DOHH2 (cell line): Measurements from ENCODE around the gene PPRC1.

Experiments
- H3F3A ChIP-seq: fragments of 200-600 bp; sonication (generic), shearing (Covaris generic); 2 replicates; pipeline ENCODE4 v1.6.0; 2016; ENCODE audit warnings: antibody characterized with exemption, mild to moderate bottlenecking; ENCODE audit not compliant: control insufficient read depth, insufficient read depth
- H3K27ac ChIP-seq: fragments of 200-600 bp; sonication (generic); 2 replicates; pipeline ENCODE4 v1.5.1; 2014; ENCODE audit warnings: low read depth, mild to moderate bottlenecking, low read length, moderate library complexity
- H3K27me3 ChIP-seq: fragments of 200-600 bp; sonication (generic); 2 replicates; pipeline ENCODE4 v1.6.1; 2014; ENCODE audit warnings: mild to moderate bottlenecking, low read length, mixed read lengths; ENCODE audit not compliant: control insufficient read depth
- H3K36me3 ChIP-seq: fragments of 200-600 bp; sonication (generic); 2 replicates; pipeline ENCODE4 v1.6.1; 2014; ENCODE audit warnings: mild to moderate bottlenecking, low read length, moderate library complexity, mixed read lengths; ENCODE audit not compliant: control insufficient read depth
- H3K4me1 ChIP-seq: fragments of 200-600 bp; sonication (generic); 2 replicates; pipeline ENCODE4 v1.6.1; 2014; ENCODE audit warnings: mild to moderate bottlenecking, low read length, mixed read lengths; ENCODE audit not compliant: control insufficient read depth
- H3K4me2 ChIP-seq: fragments of 200-600 bp; sonication (generic); 2 replicates; pipeline ENCODE4 v1.6.0; 2014; ENCODE audit warnings: mild to moderate bottlenecking, low read length, moderate library complexity
- H3K4me3 ChIP-seq: fragments of 200-600 bp; sonication (generic); 2 replicates; pipeline ENCODE4 v1.5.1; 2014; ENCODE audit warnings: mild to moderate bottlenecking, low read length, mixed read lengths
- H3K79me2 ChIP-seq: fragments of 200-600 bp; sonication (generic); 2 replicates; pipeline ENCODE4 v1.6.1; 2014; ENCODE audit warnings: mild to moderate bottlenecking, low read length, mixed read lengths; ENCODE audit not compliant: control insufficient read depth
- H3K9me2 ChIP-seq: fragments of 200-600 bp; sonication (generic); replicated peaks from 2 replicates; pipeline ENCODE4 v1.6.1; 2014; ENCODE audit warnings: mild to moderate bottlenecking, low read length, mixed read lengths; ENCODE audit not compliant: control insufficient read depth
- H3K9me3 ChIP-seq: fragments of 200-600 bp; sonication (generic); 2 replicates; pipeline ENCODE4 v1.6.1; 2014; ENCODE audit warnings: antibody characterized with exemption, low read length, mixed read lengths; ENCODE audit not compliant: control insufficient read depth, insufficient read depth
- H4K20me1 ChIP-seq: fragments of 200-600 bp; sonication (generic); 2 replicates; pipeline ENCODE4 v1.6.0; 2014; ENCODE audit warnings: low read depth, mild to moderate bottlenecking, antibody characterized with exemption, low read length, moderate library complexity; ENCODE audit not compliant: control insufficient read depth, insufficient read depth
- CTCF ChIP-seq: fragments of 200-600 bp; sonication (generic); IDR thresholded peaks from one replicate; pipeline ENCODE4 v1.5.1; 2014; ENCODE audit warnings: antibody characterized with exemption, mild to moderate bottlenecking, low read depth, low read length; ENCODE audit not compliant: poor library complexity, severe bottlenecking
- EZH2phosphoT487 ChIP-seq: fragments of 200-600 bp; sonication (generic); IDR thresholded peaks from 2 replicates; pipeline ENCODE4 v1.6.1; 2017; ENCODE audit warnings: borderline replicate concordance, mild to moderate bottlenecking, antibody characterized with exemption, low read length, moderate library complexity, mixed read lengths

The PPRC1 gene

GRCh38 chr10:102102421-102102820, 30.4 kb upstream of the PPRC1 start:
- Histone ChIP-seq H3K9me3 (no peaks in the 10 kb centered on the region), H3K9me2 (no peaks in the 10 kb centered on the region), H3K4me3 (no peak overlapping the region), H3K4me2 (no peak overlapping the region), H3K27ac (no peak overlapping the region), H3K79me2 (no peaks in the 10 kb centered on the region), H4K20me1 (no peaks in the 10 kb centered on the region), H3K36me3 (peaks cover 15% of the 10 kb centered on the region), H3K4me1 (no peaks in the 10 kb centered on the region), H3F3A (no peaks in the 10 kb centered on the region), H3K27me3 (no peaks in the 10 kb centered on the region)
- no peak for TF ChIP-seq EZH2phosphoT487
- TF ChIP-seq CTCF = no peak

- H4K20me1 ChIP-seq = peaks cover 4% of the 10 kb centered on the region
- peaks cover 54% of the 10 kb centered on the region for H3K36me3 ChIP-seq
These were observed 25.8 kb upstream of the PPRC1 start for GRCh38 chr10:102106998-102107397.

GRCh38 chr10:102109166-102110116, 23.4 kb upstream of the PPRC1 start:
- H3K27ac ChIP-seq = no peak overlapping the region
- H3K36me3 ChIP-seq = peaks cover 59% of the 10 kb centered on the region
- no peak for TF ChIP-seq EZH2phosphoT487
- no peak for TF ChIP-seq CTCF
- H3K9me2 ChIP-seq = no peaks in the 10 kb centered on the region
- H3F3A ChIP-seq = no peaks in the 10 kb centered on the region
- peaks cover 33% of the 10 kb centered on the region for H3K79me2 ChIP-seq
- H3K27me3 ChIP-seq = no peaks in the 10 kb centered on the region
- H3K4me1 ChIP-seq = peaks cover 19% of the 10 kb centered on the region
- no peak overlapping the region for H3K4me3 ChIP-seq
- H3K4me2 ChIP-seq = no peak overlapping the region
- H4K20me1 ChIP-seq = peaks cover 25% of the 10 kb centered on the region
- H3K9me3 ChIP-seq = no peaks in the 10 kb centered on the region

More at GRCh38 chr10:102106998-102107397, 25.8 kb upstream of the PPRC1 start:
- Histone ChIP-seq H3K4me3 (no peak overlapping the region), H3K4me1 (no peaks in the 10 kb centered on the region), H3F3A (no peaks in the 10 kb centered on the region), H3K4me2 (no peak overlapping the region), H3K9me3 (no peaks in the 10 kb centered on the region), H3K9me2 (no peaks in the 10 kb centered on the region), H3K27me3 (no peaks in the 10 kb centered on the region), H3K27ac (no peak overlapping the region), H3K79me2 (peaks cover 9% of the 10 kb centered on the region)
- TF ChIP-seq CTCF = no peak
- TF ChIP-seq EZH2phosphoT487 = no peak
